GM13976 (cell line): ENCODE measurements around the gene LAG3.

Source experiments
- DNase-seq: peaks from one replicate; pipeline ENCODE4 v3.0.0; 2012; ENCODE audit warnings: low spot score
- CTCF ChIP-seq: IDR thresholded peaks from 2 replicates; pipeline ENCODE4 v1.5.1; 2012; ENCODE audit warnings: borderline replicate concordance, mild to moderate bottlenecking; ENCODE audit not compliant: insufficient read depth; ENCODE audit errors: extremely low read depth, missing control alignments, control extremely low read depth
- in situ Hi-C: fragments of 300-500 bp; cut with MboI; formaldehyde crosslinking; loops from one replicate; pipeline ENCODE4 v1.12.0; 2022; ENCODE audit warnings: low sequenced_read_pairs, mixed read lengths, inconsistent platforms; ENCODE audit not compliant: unreplicated experiment

The LAG3 gene

GRCh38 chr12:6745741-6746525 lies 26.4 kb upstream of the LAG3 start:
- no peak for TF ChIP-seq CTCF
- DNase-seq = peak; percentile 61
- in situ Hi-C loops = no loop called here

- DNase-seq = no peak
- no peak for TF ChIP-seq CTCF
- in situ Hi-C loops = no loop called here
These were observed 25.1 kb upstream of the LAG3 start for GRCh38 chr12:6747216-6747615.

GRCh38 chr12:6748761-6749160 lies 23.6 kb upstream of the LAG3 start:
- DNase-seq = no peak
- in situ Hi-C loops = no loop called here
- no peak for TF ChIP-seq CTCF

- in situ Hi-C loops = loop anchor here (10.0 kb wide), 1 partner anchor 74 kb away; the partner anchor contains the start of genes GPR162 and P3H3
- no peak for DNase-seq
- no peak for TF ChIP-seq CTCF
These were observed 21.8 kb upstream of the LAG3 start for GRCh38 chr12:6750506-6750905.

GRCh38 chr12:6751767-6752166 lies 20.6 kb upstream of the LAG3 start:
- no peak for DNase-seq
- in situ Hi-C loops = loop anchor here (10.0 kb wide), 1 partner anchor 73 kb away; the partner anchor contains the start of genes GPR162 and P3H3
- TF ChIP-seq CTCF = no peak

- no peak for DNase-seq
- no peak for TF ChIP-seq CTCF
- in situ Hi-C loops = loop anchor here (10.0 kb wide), 1 partner anchor 72 kb away; the partner anchor contains the start of genes GPR162 and P3H3
These were observed 20.0 kb upstream of the LAG3 start for GRCh38 chr12:6752167-6752920.
